GM18517 (cell line): ENCODE results near the gene CTIF.
"Not testable (repeated sequence)": the region's sequence is repeated elsewhere in the genome, so short reads cannot be mapped to it uniquely, and the experiment has no call there.

ENCODE experiments used
- ATAC-seq: cut with Tn5 transposase; IDR thresholded peaks from one replicate; pipeline ENCODE4 v1.9.1; 2021; ENCODE audit warnings: mild to moderate bottlenecking, moderate library complexity; ENCODE audit not compliant: unreplicated experiment

The CTIF gene

DNA sequence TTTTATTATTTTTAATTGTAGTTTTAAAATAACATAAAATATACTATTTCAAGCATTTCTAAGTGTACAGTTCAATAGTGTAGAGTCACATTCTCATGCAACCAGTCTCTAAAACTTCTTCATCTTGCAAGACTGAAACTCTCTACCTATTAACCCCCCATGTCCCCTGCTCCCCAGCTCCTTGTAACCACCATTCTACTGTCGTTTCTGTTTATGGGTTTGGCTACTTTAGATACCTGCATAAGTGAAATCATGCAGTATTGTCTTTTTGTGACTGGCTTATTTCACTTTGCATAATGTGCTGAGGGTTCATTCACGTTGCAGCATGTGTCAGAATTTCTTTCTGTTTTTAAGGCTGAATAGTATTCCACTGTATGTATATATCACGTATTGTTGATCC is 272.6 kb downstream of the CTIF start:
- ATAC-seq, result no peak

DNA sequence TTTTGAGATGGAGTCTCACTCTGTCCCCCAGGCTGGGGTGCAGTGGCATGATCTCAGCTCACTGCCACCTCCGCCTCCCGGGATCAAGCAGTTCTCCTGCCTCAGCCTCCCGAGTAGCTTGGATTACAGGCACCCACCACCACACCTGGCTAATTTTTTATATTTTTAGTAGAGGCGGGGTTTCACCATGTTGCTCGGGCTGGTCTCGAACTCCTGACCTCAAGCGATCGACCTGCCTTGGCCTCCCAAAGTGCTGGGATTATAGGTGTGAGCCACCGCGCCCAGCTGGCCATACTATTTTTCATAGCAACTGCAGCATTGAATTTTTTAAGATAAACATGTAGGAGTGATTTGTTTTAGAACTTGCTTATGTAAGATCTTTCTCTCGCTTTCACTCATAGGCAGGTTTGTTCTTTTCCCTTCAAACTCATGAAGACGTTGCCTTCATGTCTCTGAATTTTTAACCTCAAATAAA is 273.2 kb downstream of the CTIF start:
- ATAC-seq, result not testable (repeated sequence)

DNA sequence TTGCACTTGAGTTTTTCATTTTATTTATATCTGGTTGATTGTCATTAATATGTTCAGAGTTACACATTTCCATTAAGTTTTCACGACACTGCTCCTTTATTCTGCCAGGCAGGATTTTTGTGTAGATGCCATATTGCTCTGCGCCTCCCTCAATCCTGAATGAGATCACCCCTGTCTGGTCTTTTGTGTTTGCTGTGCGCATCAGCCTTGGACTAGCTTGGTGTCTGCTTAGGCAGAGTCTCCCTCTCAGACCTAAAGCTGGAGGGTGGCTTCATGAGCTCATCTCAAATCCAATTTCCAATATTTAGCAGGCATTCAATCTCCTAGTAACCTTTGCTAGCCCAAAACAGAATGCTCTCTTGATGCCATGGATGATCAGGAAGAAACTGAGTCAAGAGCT is 274.5 kb downstream of the CTIF start:
- no peak for ATAC-seq

DNA sequence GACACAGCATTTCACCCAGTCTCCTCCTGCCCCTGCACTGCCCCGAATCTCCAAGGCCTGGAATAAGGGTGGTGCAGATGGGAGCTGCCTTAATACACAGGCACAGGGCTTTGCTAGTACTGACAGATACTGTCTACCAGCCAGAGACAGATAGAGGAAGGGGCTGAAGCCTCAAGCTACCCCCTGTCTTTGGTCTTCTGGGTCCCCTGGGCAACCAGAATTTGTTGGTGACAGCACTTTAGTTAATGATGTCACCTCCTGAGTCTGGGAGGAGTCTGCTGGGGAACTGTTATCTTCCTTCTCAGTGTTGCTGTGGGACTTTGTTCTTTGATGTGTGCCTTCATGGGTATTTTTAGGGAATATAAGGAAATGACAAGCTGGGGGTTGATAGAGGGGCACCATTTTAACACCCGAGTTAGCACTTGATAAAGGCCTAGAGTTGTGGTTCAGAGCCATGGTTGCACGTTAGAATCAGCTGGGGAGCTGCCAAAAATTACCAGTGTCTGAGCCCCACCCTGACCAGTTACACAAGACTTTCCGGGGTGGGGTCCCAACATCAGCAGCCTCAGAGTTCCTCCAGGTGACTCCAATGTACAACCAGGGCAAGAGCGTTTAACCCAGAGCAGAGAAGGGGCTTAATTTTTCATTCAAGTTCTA is 275.1 kb downstream of the CTIF start:
- ATAC-seq, result no peak

DNA sequence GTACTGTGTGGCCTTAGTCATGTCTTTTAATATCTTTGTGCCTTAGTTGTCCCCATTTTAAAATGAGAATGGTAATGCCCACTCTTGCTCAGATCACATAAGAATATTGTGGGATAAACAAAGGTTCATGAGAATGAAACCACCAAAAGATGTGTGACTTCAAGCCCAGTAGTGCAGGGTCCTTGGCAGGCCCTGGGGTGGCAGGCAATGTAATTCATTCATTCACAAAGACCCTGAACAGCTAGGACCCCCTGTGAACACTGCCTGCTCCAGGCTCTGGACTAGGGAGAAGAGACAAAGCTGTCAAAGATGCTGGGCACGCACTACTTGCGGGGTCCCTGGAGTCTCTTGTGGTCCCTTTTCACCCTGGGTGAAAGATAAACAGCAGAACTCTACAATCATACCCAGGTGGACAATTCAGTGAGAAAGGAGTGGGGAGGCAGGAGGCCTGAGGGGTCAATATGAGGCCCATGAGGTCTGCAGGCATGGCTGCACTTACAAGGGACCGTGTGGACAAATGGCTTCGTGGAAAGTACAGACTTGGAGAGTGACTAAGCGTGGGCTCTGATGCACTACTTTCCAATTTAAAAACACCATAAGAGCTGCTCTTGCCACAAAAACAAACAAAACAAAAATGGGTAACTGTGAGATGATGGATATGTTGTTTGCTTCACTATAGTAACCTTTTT is 275.8 kb downstream of the CTIF start:
- ATAC-seq, result no peak

DNA sequence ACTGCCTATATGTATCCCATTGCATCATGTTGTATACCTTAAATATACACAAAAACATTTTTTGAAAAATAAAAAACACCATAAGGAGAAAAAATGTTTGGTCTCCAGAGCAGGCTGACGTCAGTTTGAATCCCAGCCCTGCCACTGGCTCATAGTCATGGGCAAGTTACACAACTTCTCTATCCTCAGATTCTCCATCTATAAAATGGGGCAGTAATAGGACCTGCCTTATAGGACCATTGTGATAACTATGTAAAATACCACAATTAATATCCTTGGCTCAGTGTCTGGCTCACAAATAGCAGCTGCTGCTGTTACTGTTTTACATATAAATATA is 276.3 kb downstream of the CTIF start:
- no peak for ATAC-seq

DNA sequence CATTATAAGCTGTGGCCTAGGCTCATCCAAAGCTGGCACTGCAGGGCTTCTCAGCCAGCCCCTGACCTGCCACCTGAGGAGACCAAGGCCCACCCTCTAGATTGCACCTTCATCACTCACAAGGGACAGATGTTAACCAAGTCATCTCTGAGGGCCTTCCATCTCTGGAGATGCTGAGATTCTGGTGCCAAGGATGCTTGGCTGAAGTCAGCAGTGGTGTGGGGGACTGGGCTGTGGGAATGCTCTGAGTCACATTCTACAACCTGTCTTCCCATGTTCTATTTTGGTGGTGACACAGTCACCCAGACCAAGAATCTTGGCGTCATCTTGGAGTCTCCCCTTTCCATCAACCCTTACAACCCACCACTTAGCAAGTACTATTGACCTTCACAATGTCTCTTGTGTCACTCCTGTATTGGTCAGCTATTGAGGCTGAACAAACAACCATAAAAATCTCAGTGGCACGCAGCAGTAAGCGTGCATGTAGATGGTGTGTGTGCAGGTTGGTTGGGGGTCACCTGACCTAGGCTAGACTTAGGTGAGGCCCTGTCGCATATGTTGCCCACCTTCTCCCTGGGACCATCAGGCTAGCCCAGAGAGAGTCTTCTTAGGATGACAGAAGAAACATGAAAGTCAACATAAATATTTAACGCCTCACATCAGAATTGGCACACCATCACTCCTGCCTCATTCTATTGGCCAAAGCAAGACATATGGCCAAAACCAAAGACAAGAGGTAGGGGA is 276.9 kb downstream of the CTIF start:
- ATAC-seq, result no peak

DNA sequence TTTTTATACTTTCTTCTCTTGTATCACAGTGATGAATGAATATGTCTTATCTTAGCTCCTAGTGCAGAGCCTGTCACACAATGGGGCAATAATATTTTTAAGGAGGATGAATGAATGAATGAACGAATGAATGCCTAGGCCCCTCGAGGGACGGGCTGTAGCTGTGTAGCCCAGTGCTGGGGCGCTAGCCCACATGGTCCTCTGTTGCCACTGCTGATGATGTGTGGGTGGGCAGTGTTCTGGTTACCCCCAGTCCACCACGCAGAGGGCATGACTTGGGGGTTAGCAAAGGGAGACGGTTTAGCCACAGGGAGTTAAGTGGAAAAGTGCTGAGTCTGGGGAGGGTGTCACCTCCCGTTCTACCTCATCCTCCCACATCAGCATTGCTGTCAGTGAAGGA is 277.7 kb downstream of the CTIF start:
- no peak for ATAC-seq

DNA sequence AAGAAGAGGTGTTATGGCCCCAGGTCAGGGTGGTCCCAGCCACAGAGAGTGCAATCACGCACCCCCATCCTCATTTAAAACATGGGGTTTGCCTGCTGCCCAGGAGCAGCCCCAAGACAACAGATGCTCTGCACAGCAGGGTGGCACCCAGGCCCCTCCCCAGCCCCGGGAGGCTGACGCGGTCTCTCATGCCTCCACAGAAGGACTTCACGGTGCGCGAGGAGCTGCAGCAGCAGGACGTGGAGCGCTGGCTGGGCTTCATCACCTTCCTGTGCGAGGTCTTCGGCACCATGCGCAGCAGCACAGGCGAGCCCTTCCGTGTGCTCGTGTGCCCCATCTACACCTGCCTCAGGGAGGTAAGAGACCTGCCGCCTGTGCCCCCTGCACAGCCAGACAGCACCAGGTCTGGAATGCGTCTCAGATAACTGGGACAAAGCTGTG is 278.2 kb downstream of the CTIF start:
- no peak for ATAC-seq

DNA sequence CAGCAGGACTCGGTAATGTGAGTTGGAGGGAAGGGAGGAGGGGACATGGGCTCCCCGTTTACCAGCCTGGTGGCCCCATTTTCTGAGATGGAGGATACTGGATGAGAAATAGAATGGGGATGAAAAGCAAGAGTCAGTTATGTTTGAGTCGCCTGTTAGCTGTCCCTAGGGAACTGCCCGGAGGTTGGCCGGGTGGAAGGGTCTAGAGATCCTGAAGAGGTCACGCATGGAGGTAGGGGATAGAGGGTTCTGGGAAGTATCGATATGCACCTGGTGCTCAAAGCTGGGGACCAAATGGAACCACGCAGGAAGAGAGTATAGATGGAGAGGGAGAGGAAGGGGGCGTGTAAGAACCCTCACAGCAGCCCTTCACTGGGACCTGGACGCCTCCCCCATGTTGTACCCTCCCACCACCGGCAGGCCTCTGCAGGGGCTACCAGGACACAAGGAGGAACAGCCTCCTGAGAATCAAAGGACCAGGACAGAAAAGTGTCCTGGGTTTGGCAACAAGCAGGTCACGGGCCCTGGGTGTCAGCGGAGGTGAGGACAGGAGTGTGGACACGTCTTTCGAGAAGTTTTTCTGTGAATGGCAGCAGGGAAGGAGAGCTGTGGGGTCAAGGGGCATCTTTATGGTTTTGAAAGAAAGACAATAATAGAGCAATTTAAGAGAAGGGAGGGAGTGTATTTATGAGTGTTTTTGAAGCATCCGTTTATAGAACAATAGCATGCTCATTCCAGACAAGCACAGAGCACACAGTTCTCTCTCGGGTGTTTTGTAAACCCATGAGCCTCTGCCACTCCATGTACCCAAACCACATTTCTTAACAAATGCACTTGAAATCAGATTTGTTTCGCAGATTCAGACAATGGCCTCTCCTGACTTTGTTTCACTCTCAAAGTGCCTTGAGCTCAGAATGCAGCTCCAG is 279.8 kb downstream of the CTIF start:
- ATAC-seq, result no peak

DNA sequence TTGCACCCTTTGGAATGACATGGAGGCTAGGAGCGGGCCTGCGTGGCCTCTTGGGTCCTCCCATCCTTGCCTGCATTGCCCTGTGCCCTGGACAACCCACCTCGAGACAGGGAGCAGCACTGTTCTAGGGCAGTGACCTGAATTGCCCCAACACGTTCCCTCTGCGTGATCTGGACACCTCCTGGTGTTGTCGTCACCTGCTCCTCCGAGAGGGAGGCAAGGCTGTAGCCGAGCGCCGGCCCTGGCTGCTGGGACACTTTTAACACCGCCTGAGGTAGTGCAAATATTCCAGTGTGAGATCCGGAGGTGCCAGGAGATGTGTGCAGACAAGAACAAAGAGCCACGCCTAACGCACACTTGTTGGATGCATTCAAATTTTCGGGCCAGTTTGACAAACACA is 280.4 kb downstream of the CTIF start:
- no peak for ATAC-seq

DNA sequence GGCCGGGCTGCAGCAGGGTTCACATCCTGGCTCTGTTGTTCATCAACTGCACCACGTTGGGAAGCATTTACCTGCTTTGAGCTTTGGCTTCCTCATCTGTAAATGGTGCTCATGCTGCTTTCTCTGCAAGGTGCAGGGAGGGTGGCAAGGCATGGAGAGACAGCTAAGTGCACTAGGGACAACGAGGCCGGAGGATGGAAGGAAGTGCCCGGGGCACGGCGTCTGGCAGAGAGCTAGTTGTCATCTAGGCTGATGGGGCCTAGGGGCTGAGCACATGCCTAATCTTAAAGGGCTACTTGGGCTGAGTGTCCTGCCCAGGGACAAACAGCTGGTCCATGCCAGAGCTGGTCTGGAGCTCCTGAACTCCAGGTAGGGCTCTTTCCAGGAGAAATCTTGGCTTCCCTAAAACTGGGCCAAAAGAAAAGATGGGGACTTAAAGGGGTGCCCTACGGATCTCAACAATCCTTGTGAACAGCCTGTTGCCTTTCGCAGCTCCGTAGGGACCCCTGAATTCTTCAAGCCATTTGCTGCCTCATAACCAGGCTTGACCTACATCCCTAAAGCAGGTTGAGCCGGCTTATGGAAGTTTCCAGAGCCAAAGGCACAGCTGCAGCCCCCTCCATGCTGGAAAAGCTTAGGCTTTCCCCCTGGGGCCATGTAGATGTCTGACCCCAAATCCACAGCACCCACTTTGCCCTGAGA is 281.1 kb downstream of the CTIF start:
- no peak for ATAC-seq

DNA sequence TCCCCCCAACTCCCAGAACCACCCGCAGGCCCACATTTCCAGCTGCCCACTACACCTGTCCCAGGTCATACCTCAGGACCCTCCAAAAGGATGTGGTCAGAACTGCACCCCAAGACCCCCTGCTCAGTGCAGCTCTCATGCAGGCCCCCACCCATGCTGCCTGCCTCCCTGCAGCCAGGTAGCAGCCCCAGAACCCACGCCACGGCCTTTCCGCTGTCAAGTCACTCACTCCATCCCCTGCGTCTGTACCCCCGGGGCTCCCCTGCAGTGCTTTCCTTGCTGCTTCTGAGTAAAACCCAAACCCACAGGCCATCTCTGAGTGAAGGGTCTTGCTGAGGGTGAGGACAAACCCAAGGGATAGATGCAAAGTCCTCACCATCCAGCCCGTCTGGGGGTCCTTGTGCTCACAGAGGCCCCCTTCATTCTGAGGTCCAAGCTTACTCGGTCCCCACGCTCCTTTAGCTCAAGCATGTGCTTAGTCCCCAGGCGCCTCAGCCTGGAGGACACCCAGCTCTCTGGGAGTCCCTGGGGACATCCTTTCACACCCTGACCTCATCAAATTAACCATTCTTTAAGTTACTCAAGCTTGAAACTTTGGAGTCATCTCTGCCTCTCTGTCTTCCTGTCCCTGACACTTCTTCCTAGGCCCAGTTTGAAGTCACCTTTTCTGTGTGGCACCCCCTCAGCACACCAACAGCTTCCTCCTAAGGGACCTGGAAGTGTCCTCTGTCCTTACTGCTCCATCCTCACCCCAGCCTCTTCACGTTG is 281.8 kb downstream of the CTIF start:
- peak; percentile 97 for ATAC-seq

DNA sequence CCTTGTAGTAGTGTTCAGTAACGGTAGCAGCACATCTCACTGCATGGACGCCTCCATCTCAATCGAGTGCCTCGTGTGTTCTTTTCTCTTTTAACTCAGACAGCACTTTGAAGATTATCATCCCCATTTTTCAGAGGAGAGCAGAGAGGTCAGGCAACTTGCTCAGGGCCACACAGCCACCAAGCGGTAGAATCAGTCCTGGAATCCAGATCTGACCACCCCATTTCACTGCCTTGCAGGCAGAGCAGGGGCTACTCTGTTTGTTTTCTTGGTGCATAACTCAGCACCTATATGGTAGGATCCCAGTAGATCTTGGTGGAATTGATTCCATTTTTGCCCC is 282.4 kb downstream of the CTIF start:
- peak; percentile 17 for ATAC-seq

DNA sequence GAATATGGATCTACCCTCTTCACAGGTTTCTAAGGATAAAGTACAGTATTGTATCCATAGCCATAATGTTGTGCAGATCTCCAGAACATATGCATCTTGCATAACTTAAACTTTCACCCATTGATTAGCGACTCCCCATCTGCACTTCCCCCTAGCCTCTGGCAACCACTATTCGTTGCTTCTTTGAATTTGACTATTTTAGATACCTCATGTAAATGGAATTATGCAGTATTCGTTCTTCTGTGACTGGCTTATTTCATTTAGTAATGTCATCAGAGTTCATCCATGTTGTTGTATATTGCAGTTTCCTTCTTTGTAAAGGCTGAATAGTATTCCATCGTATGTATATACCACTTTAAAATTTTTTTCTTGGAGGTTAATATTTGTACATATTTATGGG is 283.0 kb downstream of the CTIF start:
- no peak for ATAC-seq

DNA sequence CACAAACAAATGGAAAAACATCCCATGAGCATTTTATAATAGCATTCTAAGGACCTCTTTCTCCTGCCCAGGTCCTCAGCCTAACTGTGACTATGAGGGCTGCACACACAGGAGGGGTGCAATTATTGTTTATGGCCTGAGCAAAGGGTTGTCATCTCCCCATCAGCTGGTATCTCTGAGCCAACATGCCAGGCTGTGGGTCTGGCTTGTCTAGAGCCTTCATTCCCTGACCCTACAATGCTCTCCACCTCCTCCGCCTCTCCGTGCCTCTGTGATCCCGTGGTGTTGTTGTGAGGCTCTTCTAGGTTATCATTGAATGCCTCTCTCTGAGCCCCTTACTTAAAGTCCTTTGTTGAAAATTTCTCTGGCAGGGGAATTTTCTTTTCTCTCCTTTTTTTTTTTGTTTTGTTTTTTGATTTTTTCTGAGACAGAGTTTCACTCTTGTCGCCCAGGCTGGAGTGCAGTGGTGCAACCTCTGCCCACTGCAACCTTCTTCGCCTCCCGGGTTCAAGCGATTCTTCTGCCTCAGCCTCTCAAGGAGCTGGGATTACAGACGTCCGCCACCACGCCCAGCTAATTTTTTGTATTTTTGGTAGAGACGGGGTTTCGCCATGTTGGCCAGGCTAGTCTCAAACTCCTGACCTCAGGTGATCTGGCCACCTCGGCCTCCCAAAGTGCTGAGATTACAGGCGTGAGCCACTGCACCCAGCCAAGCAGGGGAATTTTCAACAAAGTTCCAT is 285.6 kb downstream of the CTIF start:
- no peak for ATAC-seq

DNA sequence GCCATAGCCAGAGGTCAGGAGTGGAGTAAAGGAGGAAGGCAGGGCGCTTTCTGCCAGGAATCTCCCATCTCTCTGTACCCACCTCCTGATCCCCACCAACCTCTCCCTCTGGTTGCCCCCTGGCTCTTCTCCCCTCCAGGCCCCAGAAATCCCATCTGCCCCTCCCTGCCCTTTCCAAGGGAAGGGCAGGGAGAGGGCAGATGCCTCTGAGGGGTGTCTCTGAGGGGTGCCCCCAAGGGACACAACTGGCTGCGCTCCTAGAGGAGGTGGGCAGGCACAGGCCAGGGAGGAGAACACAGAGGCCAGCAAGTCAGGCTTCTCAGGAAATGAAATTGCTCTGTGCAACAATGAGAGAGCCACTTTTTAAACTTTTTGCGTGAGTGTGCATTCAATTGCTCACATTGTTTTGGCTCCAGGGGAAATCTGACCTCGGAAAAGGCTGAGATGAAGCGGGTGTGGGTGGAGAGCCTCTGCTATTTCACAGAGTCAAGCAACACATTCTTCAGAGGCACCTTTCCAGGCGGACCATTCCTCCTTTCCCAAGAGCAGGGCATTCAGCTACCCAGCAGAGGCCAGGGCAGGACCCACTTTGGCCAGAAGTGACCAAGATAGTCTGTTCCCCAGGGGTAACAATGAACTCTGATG is 286.4 kb downstream of the CTIF start:
- no peak for ATAC-seq

DNA sequence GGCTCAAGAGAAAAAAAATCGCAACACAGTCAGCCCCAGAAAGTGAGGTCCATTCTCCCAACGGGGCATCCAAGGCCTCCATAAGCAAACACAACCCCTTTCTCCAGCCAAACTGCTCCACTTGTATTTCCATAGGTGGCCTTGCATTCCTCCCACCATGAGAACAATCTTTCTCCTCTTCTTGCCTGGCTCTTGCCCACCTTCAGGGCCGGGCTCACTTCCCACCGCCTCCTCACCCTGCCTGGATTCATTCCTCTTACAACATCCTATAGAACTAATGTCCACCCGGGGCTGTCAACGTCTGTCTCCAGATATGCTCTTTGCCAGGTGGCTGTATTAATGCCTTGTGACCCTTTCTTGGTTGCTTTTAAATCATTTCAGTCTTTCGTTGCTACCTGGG is 287.4 kb downstream of the CTIF start:
- ATAC-seq, result no peak

DNA sequence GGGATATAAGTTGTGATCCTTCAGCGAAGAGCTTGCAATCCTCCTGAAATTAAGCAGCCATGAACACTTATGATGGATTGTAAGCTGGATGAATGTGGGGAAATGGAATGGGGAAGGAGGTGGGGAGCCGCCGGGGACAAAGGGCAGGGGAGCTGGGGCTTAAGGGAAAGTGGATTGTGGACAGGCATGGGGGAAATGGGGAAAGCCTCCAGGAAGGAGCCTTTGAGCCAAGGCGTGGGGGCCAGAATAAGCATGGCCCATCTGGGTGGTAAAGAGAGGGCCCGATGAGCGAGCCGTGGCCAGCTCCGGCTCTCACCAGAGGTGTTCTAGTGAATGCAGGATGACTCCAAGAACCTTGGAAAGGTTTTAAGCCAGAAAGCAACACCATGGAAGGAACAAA is 288.0 kb downstream of the CTIF start:
- no peak for ATAC-seq
